Gastrocnemius medialis (tissue), 4 donors: ENCODE data around the gene SRGAP1. TPM values are rescaled to one million over a fixed set of nuclear protein-coding genes. Genes with fewer than 3 reads are reported as not detected.
"Not testable (repeated sequence)": the region's sequence is repeated elsewhere in the genome, so short reads cannot be mapped to it uniquely, and the experiment has no call there.

Experiments
- ATAC-seq, 2 donors: fragments of 150-250 bp; one replicate each; pipeline ENCODE4 v1.9.1; 2016
- DNase-seq, 2 donors: peaks; one replicate each; pipeline ENCODE4 v3.0.0-alpha.2; 2019
- H3K27ac ChIP-seq, 4 donors: fragments of 200-600 bp; sonication (generic); 1 replicate in 1 of 4; 2 replicates in 3 of 4; pipeline ENCODE4 v1.5.1; 2016 to 2018; ENCODE audit warnings: mild to moderate bottlenecking in 2 of 4, moderate library complexity in 1 of 4
- H3K27me3 ChIP-seq, 3 donors: fragments of 200-600 bp; sonication (generic) in 2 of 3; 1 replicate in 1 of 3; 2 replicates in 2 of 3; pipeline versions ENCODE4 v1.5.1 to v1.6.0; 2016 to 2019; ENCODE audit warnings: mild to moderate bottlenecking in 1 of 3, moderate library complexity in 1 of 3
- H3K36me3 ChIP-seq, 2 donors: fragments of 200-600 bp; sonication (generic) in 1 of 2; one replicate each; pipeline ENCODE4 v1.5.1; 2017 to 2018
- H3K4me1 ChIP-seq, 2 donors: fragments of 200-600 bp; sonication (generic) in 1 of 2; one replicate each; pipeline ENCODE4 v1.5.1; 2016 to 2017; ENCODE audit warnings: mild to moderate bottlenecking in 2 of 2
- H3K4me3 ChIP-seq, 4 donors: fragments of 200-600 bp; sonication (generic) in 3 of 4; 1 replicate in 1 of 4; 2 replicates in 3 of 4; pipeline ENCODE4 v1.5.1; 2016 to 2019; ENCODE audit warnings: mild to moderate bottlenecking in 2 of 4
- H3K9me3 ChIP-seq, 3 donors: fragments of 200-600 bp; sonication (generic) in 2 of 3; 1 replicate in 1 of 3; 2 replicates in 2 of 3; pipeline ENCODE4 v1.5.1; 2016 to 2019
- CTCF ChIP-seq, 5 experiments: fragments of 450-650 bp in 3 of 5; fragments of 200-600 bp in 2 of 5; sonication (generic) in 2 of 5; IDR thresholded peaks in 4 of 5; conservative IDR thresholded peaks in 1 of 5; 1 replicate in 4 of 5; 2 replicates in 1 of 5; pipeline ENCODE4 v1.5.1; 2016 to 2019; ENCODE audit warnings: antibody characterized with exemption in 5 of 5, mild to moderate bottlenecking in 3 of 5, moderate library complexity in 3 of 5
- POLR2A ChIP-seq, 2 donors: fragments of 450-650 bp; IDR thresholded peaks; one replicate each; pipeline ENCODE4 v1.6.1; 2017; ENCODE audit warnings: antibody characterized with exemption in 2 of 2, mild to moderate bottlenecking in 2 of 2, moderate library complexity in 2 of 2
- in situ Hi-C, 4 donors: fragments of 200-750 bp; cut with MboI; loops; one replicate each; pipeline versions ENCODE4 v1.15.0 to v1.8.0; 2017; ENCODE audit warnings: low sequenced_read_pairs in 4 of 4
- intact Hi-C: fragments of 100-400 bp; cut with DNase I; formaldehyde crosslinking; loops from one replicate; pipeline ENCODE4 v1.15.1; 2023; ENCODE audit warnings: low total_unique reads
- total RNA-seq, 4 donors: library from RNA; depleted of rRNA; stranded (reverse); fragments of >200 nt; gene quantifications; one replicate each; pipeline versions ENCODE4 v1.1.0 to v1.2.3, GENCODE V29; 2016

Gene SRGAP1
- total RNA-seq, 4 donors from 2014 or later: 0.36 to 0.85 (median 0.66) TPM

- Histone ChIP-seq H3K4me1 (no peaks in the 10 kb centered on the region), H3K36me3 (no peaks in the 10 kb centered on the region), H3K4me3 (no peak overlapping the region), H3K9me3 (no peaks in the 10 kb centered on the region), H3K27ac (no peak overlapping the region), H3K27me3 (no peaks in the 10 kb centered on the region)
- intact Hi-C loops: no loop called here
- TF ChIP-seq POLR2A (IDR thresholded peaks at IDR 0.05) (no peak), CTCF (IDR thresholded peaks at IDR 0.05 in 4 of 5, conservative IDR thresholded peaks at IDR 0.05 in 1 of 5) (no peak)
- DNase-seq (peak in 1 of 2 donors; percentile 19), ATAC-seq (peak in 1 of 2 donors; percentile 30)
- in situ Hi-C loops: no loop called here
Observed at GRCh38 chr12:64029013-64029857, 184.7 kb downstream of the SRGAP1 start.

GRCh38 chr12:64030155-64030554, 185.7 kb downstream of the SRGAP1 start:
- Histone ChIP-seq H3K4me3 (no peak overlapping the region), H3K4me1 (no peaks in the 10 kb centered on the region), H3K27me3 (no peaks in the 10 kb centered on the region), H3K36me3 (no peaks in the 10 kb centered on the region), H3K9me3 (no peaks in the 10 kb centered on the region), H3K27ac (no peak overlapping the region)
- intact Hi-C loops (no loop called here), in situ Hi-C loops (no loop called here)
- ATAC-seq (no peak), DNase-seq (no peak)
- TF ChIP-seq CTCF (IDR thresholded peaks at IDR 0.05 in 4 of 5, conservative IDR thresholded peaks at IDR 0.05 in 1 of 5) (no peak), POLR2A (IDR thresholded peaks at IDR 0.05) (no peak)

- H3K9me3 ChIP-seq, H3K4me3 ChIP-seq, H3K27ac ChIP-seq, DNase-seq, H3K36me3 ChIP-seq, intact Hi-C loops, in situ Hi-C loops, H3K4me1 ChIP-seq, H3K27me3 ChIP-seq, ATAC-seq: not testable (repeated sequence)
Observed at GRCh38 chr12:64034056-64034455, 189.6 kb downstream of the SRGAP1 start.

GRCh38 chr12:64034901-64035576, 190.5 kb downstream of the SRGAP1 start:
- H3K9me3 ChIP-seq: no peaks in the 10 kb centered on the region
- peaks cover 0 to 7% of the 10 kb centered on the region in 2 donors for H3K4me1 ChIP-seq
- DNase-seq (no peak), ATAC-seq (no peak)
- intact Hi-C loops (no loop called here), in situ Hi-C loops (no loop called here)
- TF ChIP-seq POLR2A (IDR thresholded peaks at IDR 0.05) (no peak), CTCF (IDR thresholded peaks at IDR 0.05 in 4 of 5, conservative IDR thresholded peaks at IDR 0.05 in 1 of 5) (no peak)
- no peaks in the 10 kb centered on the region for H3K36me3 ChIP-seq
- no peaks in the 10 kb centered on the region for H3K27me3 ChIP-seq
- no peak overlapping the region for H3K4me3 ChIP-seq
- H3K27ac ChIP-seq: no peak overlapping the region

GRCh38 chr12:64036414-64036813, 191.9 kb downstream of the SRGAP1 start:
- in situ Hi-C loops (no loop called here), intact Hi-C loops (no loop called here)
- Histone ChIP-seq H3K4me1 (peaks cover 0 to 7% of the 10 kb centered on the region in 2 donors), H3K9me3 (no peaks in the 10 kb centered on the region), H3K36me3 (no peaks in the 10 kb centered on the region), H3K4me3 (no peak overlapping the region), H3K27me3 (no peaks in the 10 kb centered on the region), H3K27ac (no peak overlapping the region)
- no peak for DNase-seq
- TF ChIP-seq CTCF (IDR thresholded peaks at IDR 0.05 in 4 of 5, conservative IDR thresholded peaks at IDR 0.05 in 1 of 5) (no peak), POLR2A (IDR thresholded peaks at IDR 0.05) (no peak)
- ATAC-seq: no peak
